Mesendoderm (in vitro differentiated cells): Measurements from ENCODE around the gene HOPX.

Experiments used
- DNase-seq: peaks from one replicate; pipeline ENCODE4 v3.0.0; 2013
- H2AK5ac ChIP-seq: 2 replicates; pipeline ENCODE4 v1.6.1; 2013; ENCODE audit warnings: low read length, inconsistent platforms
- H2BK120ac ChIP-seq: 2 replicates; pipeline ENCODE4 v1.6.1; 2013; ENCODE audit warnings: low read depth, mild to moderate bottlenecking, low read length, moderate library complexity, mixed read lengths
- H2BK15ac ChIP-seq: replicated peaks from 2 replicates; pipeline ENCODE4 v1.6.1; 2013; ENCODE audit warnings: low read depth, mild to moderate bottlenecking, moderate library complexity
- H2BK5ac ChIP-seq: 2 replicates; pipeline ENCODE4 v1.6.1; 2013; ENCODE audit warnings: low read length, inconsistent platforms
- H3K18ac ChIP-seq: 2 replicates; pipeline ENCODE4 v1.6.1; 2013; ENCODE audit warnings: mild to moderate bottlenecking, low read length, mixed read lengths
- H3K23ac ChIP-seq: one replicate; pipeline ENCODE4 v1.6.1; 2013; ENCODE audit warnings: low read length
- H3K27ac ChIP-seq: 2 replicates; pipeline ENCODE4 v1.5.1; 2013; ENCODE audit warnings: low read depth, mild to moderate bottlenecking, inconsistent platforms, low read length, moderate library complexity
- H3K27me3 ChIP-seq: 2 replicates; pipeline ENCODE4 v1.6.1; 2013; ENCODE audit warnings: low read length, control low read depth, mild to moderate bottlenecking, inconsistent platforms; ENCODE audit not compliant: insufficient read depth, poor library complexity
- H3K36me3 ChIP-seq: 2 replicates; pipeline ENCODE4 v1.6.1; 2013; ENCODE audit warnings: low read length, inconsistent platforms; ENCODE audit not compliant: control insufficient read depth, insufficient read depth
- H3K4ac ChIP-seq: one replicate; pipeline ENCODE4 v1.6.1; 2013; ENCODE audit warnings: low read depth, mild to moderate bottlenecking, low read length, moderate library complexity
- H3K4me1 ChIP-seq: 2 replicates; pipeline ENCODE4 v1.6.1; 2013; ENCODE audit warnings: low read depth, low read length, inconsistent platforms; ENCODE audit not compliant: control insufficient read depth
- H3K4me2 ChIP-seq: 2 replicates; pipeline ENCODE4 v1.6.1; 2013; ENCODE audit warnings: low read length
- H3K4me3 ChIP-seq: 2 replicates; pipeline ENCODE4 v1.5.1; 2013; ENCODE audit warnings: mild to moderate bottlenecking, low read length
- H3K56ac ChIP-seq: one replicate; pipeline ENCODE4 v1.6.1; 2013; ENCODE audit warnings: low read length
- H3K79me1 ChIP-seq: 2 replicates; pipeline ENCODE4 v1.6.1; 2013; ENCODE audit warnings: low read length, inconsistent platforms
- H3K79me2 ChIP-seq: 2 replicates; pipeline ENCODE4 v1.6.1; 2013; ENCODE audit warnings: mild to moderate bottlenecking, low read length; ENCODE audit not compliant: control insufficient read depth, insufficient read depth
- H3K9ac ChIP-seq: 2 replicates; pipeline ENCODE4 v1.6.1; 2013; ENCODE audit warnings: low read length, inconsistent platforms
- H4K5ac ChIP-seq: one replicate; pipeline ENCODE4 v1.6.1; 2013; ENCODE audit warnings: low read length
- H4K8ac ChIP-seq: one replicate; pipeline ENCODE4 v1.6.1; 2013; ENCODE audit warnings: low read depth, mild to moderate bottlenecking, control low read depth, low read length, moderate library complexity
- WGBS: extraction: QIAGEN DNeasy Blood & Tissue Kit; methylation state at CpG from one replicate; pipeline ENCODE4 v1.1.7; 2013; ENCODE audit warnings: low lambda C conversion rate, missing lambda C conversion rate; ENCODE audit not compliant: insufficient coverage; ENCODE audit errors: extremely low coverage; 5-methylcytosine and 5-hydroxymethylcytosine counted together

Gene HOPX

DNA sequence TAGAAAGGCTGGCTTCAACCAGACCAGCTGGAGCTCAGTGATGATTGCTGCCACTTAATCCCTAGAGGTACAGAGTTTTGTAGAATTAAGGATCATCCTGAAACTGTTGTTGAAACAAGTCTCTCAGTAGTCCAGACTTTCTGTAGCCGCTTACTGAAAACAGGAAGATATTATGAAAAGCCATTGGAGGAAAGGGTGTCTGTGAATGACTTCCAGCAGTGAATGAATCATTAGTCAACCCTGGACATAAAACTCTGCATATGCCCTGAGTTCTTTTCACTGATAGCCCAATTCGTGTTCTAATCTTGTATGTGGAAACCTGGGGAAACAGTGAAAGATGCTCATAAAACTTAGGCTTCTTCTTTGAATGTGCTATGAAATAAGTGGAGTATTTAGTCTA is 14.8 kb downstream of the HOPX start:
- no peak for DNase-seq
- Histone ChIP-seq H3K79me2 (no peaks in the 10 kb centered on the region), H3K4me2 (no peak overlapping the region), H2AK5ac (no peak overlapping the region), H2BK15ac (no peak overlapping the region), H3K36me3 (no peaks in the 10 kb centered on the region), H3K79me1 (no peaks in the 10 kb centered on the region), H3K4ac (no peak overlapping the region), H3K27me3 (no peaks in the 10 kb centered on the region), H3K23ac (no peak overlapping the region), H3K4me3 (no peak overlapping the region), H3K18ac (no peak overlapping the region), H4K8ac (no peak overlapping the region), H2BK5ac (no peak overlapping the region), H2BK120ac (no peak overlapping the region), H3K56ac (no peak overlapping the region), H4K5ac (no peak overlapping the region), H3K9ac (no peak overlapping the region), H3K4me1 (no peaks in the 10 kb centered on the region), H3K27ac (no peak overlapping the region)
- WGBS = no CpG with 5 or more reads among the region's 2 CpGs

DNA sequence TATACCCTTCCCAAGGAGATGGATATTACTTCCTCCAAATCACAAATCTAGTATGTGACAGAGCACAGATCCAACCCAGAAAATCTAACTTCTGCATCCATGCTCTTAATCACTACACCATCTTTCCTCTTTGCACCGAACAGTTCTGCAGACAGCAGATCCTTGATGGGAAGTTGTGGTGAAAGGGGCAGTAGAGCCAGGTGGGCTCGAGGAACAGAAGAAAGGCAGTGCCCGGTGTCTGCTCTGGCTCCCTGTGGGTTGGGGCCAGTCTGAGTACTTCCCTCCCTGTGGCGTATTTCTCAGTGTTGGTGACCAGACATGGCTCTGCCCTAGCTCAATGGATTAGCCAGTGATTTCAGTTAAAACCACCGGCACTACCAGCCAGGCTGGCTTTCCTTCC is 15.3 kb downstream of the HOPX start:
- H3K79me2 ChIP-seq = no peaks in the 10 kb centered on the region
- no peak overlapping the region for H2BK15ac ChIP-seq
- no peak overlapping the region for H3K56ac ChIP-seq
- H2BK120ac ChIP-seq = no peak overlapping the region
- H3K18ac ChIP-seq = no peak overlapping the region
- H2BK5ac ChIP-seq = no peak overlapping the region
- no peak for DNase-seq
- H3K23ac ChIP-seq = no peak overlapping the region
- H3K79me1 ChIP-seq = no peaks in the 10 kb centered on the region
- no CpG with 5 or more reads among the region's 5 CpGs for WGBS
- no peak overlapping the region for H3K9ac ChIP-seq
- no peaks in the 10 kb centered on the region for H3K4me1 ChIP-seq
- H3K27me3 ChIP-seq = no peaks in the 10 kb centered on the region
- no peak overlapping the region for H3K4me3 ChIP-seq
- H3K36me3 ChIP-seq = no peaks in the 10 kb centered on the region
- H4K8ac ChIP-seq = no peak overlapping the region
- no peak overlapping the region for H2AK5ac ChIP-seq
- no peak overlapping the region for H3K27ac ChIP-seq
- no peak overlapping the region for H3K4ac ChIP-seq
- H4K5ac ChIP-seq = no peak overlapping the region
- H3K4me2 ChIP-seq = no peak overlapping the region

DNA sequence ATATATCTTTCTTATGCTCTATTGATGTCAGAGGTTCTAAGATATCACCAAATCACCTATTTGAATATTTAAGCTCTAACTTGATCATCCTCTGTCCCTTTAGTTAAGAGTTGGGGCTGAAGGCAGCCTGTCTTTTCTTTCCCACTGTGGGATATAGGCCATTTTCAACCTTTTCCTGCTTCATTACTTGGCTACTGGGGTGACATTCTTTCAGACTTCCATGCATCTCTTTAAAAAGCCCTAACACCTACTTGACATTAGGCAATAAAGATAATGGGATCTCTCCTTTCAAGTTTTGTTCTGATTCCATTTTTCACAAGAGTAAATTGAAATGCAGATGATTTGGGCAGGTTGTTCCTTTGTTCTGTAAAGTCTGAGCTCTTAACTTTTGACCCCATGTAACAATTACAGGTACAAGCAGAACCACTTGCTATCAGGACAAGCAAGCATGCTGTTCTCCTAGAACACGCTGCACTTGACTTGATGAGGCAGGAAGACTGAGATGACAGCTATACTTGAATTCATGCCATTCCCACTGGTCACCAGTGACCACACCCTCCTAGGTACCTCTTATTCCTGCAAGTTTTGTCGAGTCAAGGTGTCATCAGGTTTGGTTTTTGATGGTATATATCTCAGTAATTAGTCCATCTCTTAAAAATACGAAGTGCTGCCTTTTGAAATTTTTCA is 18.2 kb downstream of the HOPX start:
- no peak overlapping the region for H3K4ac ChIP-seq
- H3K79me1 ChIP-seq = no peaks in the 10 kb centered on the region
- no peak overlapping the region for H3K27ac ChIP-seq
- H3K4me3 ChIP-seq = no peak overlapping the region
- peaks cover 5% of the 10 kb centered on the region for H3K27me3 ChIP-seq
- H2BK5ac ChIP-seq = no peak overlapping the region
- no peak overlapping the region for H3K18ac ChIP-seq
- no peak for DNase-seq
- no peak overlapping the region for H2AK5ac ChIP-seq
- WGBS = no CpG with 5 or more reads among the region's 3 CpGs
- H3K4me2 ChIP-seq = no peak overlapping the region
- no peak overlapping the region for H3K9ac ChIP-seq
- H3K79me2 ChIP-seq = no peaks in the 10 kb centered on the region
- H4K5ac ChIP-seq = no peak overlapping the region
- no peak overlapping the region for H2BK15ac ChIP-seq
- H2BK120ac ChIP-seq = no peak overlapping the region
- no peaks in the 10 kb centered on the region for H3K36me3 ChIP-seq
- H3K56ac ChIP-seq = no peak overlapping the region
- H3K23ac ChIP-seq = no peak overlapping the region
- H3K4me1 ChIP-seq = no peaks in the 10 kb centered on the region
- H4K8ac ChIP-seq = no peak overlapping the region

DNA sequence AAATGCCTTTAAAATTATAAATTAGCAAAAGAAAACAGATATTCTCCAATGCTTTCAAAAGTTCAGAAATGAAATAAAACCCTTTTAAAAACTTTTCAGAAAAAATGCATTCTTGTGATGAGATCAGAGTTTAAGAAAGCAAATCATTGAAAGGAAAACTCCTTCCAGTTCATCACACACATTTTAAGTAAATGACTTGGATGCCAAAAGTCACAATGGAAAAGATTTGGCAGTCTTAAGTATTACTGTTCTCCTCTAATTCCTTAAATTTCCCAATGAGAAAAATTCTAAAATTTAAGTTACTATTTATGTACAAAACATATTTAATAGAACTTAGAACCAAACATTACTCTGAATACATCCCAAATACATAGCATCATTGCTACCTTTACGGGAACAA is 21.1 kb downstream of the HOPX start:
- Histone ChIP-seq H3K23ac (no peak overlapping the region), H4K8ac (no peak overlapping the region), H2BK15ac (no peak overlapping the region), H2BK120ac (no peak overlapping the region), H3K79me1 (no peaks in the 10 kb centered on the region), H4K5ac (no peak overlapping the region), H3K4me1 (no peaks in the 10 kb centered on the region), H3K56ac (no peak overlapping the region), H3K9ac (no peak overlapping the region), H2AK5ac (no peak overlapping the region), H3K4ac (no peak overlapping the region), H3K36me3 (no peaks in the 10 kb centered on the region), H3K79me2 (no peaks in the 10 kb centered on the region), H3K27me3 (peaks cover 34% of the 10 kb centered on the region), H3K4me3 (no peak overlapping the region), H3K27ac (no peak overlapping the region), H2BK5ac (no peak overlapping the region), H3K4me2 (no peak overlapping the region), H3K18ac (no peak overlapping the region)
- DNase-seq = no peak
- no CpG with 5 or more reads among the region's 1 CpG for WGBS

DNA sequence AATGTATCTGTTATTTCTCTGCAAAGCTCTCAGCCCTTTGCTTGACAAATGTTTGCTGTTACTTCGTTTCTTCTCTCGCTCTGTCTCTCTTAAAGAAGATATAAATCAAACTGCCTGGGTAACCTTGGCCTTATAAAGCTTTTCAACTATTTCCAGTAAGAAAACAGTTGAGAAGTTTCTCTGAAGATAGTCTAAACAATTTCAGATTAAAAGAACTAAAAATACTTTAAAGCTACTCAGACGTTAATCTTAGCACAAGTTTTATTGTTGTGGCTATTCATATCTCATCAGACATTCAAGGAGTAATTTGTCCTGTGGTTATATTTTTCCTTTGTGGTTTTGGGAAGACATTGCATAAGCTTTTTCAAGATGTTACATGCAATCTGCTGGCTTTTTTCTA is 22.6 kb downstream of the HOPX start:
- Histone ChIP-seq H3K27ac (no peak overlapping the region), H3K4me3 (no peak overlapping the region)
- WGBS = no CpG with 5 or more reads among the region's 3 CpGs

DNA sequence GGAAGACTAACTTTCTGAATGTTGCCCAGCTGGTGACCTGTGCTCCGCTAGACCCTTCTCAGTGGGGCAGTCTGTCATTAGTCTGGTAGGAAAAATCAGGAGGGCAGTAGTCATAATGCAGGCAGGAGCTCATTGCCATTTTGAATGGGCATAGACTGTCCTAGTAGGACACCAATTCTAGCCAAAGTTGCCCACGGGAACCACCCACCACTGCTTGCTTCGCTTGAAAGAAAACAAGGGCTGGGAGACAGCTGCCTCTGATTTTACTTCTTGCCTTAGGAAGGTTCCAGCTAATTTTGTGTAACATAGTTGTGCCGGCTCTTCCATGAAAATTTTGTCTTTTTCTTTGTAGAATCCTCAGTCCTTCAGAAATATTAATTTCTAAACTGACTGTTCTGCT is 23.3 kb downstream of the HOPX start:
- no peak overlapping the region for H4K8ac ChIP-seq
- no CpG with 5 or more reads among the region's 4 CpGs for WGBS
- H3K4ac ChIP-seq = no peak overlapping the region
- peaks cover 46% of the 10 kb centered on the region for H3K27me3 ChIP-seq
- H3K9ac ChIP-seq = no peak overlapping the region
- no peak overlapping the region for H3K4me3 ChIP-seq
- H3K18ac ChIP-seq = no peak overlapping the region
- H3K56ac ChIP-seq = no peak overlapping the region
- H4K5ac ChIP-seq = no peak overlapping the region
- no peak for DNase-seq
- H3K4me2 ChIP-seq = no peak overlapping the region
- no peak overlapping the region for H2AK5ac ChIP-seq
- H3K4me1 ChIP-seq = no peaks in the 10 kb centered on the region
- H3K79me2 ChIP-seq = no peaks in the 10 kb centered on the region
- H3K79me1 ChIP-seq = no peaks in the 10 kb centered on the region
- no peak overlapping the region for H3K23ac ChIP-seq
- no peak overlapping the region for H2BK120ac ChIP-seq
- no peak overlapping the region for H3K27ac ChIP-seq
- no peaks in the 10 kb centered on the region for H3K36me3 ChIP-seq
- no peak overlapping the region for H2BK15ac ChIP-seq
- H2BK5ac ChIP-seq = no peak overlapping the region

More for the DNA sequence above, 22.6 kb downstream of the HOPX start:
- no peak overlapping the region for H2BK5ac ChIP-seq
- H3K27me3 ChIP-seq = peaks cover 46% of the 10 kb centered on the region
- no peak overlapping the region for H3K4ac ChIP-seq
- no peak overlapping the region for H3K9ac ChIP-seq
- H2AK5ac ChIP-seq = no peak overlapping the region
- no peaks in the 10 kb centered on the region for H3K4me1 ChIP-seq
- no peaks in the 10 kb centered on the region for H3K79me1 ChIP-seq
- no peak overlapping the region for H3K4me2 ChIP-seq
- no peak overlapping the region for H2BK120ac ChIP-seq
- H3K56ac ChIP-seq = no peak overlapping the region
- H3K79me2 ChIP-seq = no peaks in the 10 kb centered on the region
- no peak overlapping the region for H3K18ac ChIP-seq
- H3K23ac ChIP-seq = no peak overlapping the region
- no peak for DNase-seq
- H4K5ac ChIP-seq = no peak overlapping the region
- H4K8ac ChIP-seq = no peak overlapping the region
- H3K36me3 ChIP-seq = no peaks in the 10 kb centered on the region
- H2BK15ac ChIP-seq = no peak overlapping the region
